HepG2 (cell line): Measurements from ENCODE around the gene PPP1R9B. TPM values are rescaled to one million over a fixed set of nuclear protein-coding genes. Genes with fewer than 3 reads are reported as not detected.
A peak's percentile ranks its signal among the peaks of the same experiment; 100 is the strongest.

Experiments
- HBP1 ChIP-seq: IDR thresholded peaks from 2 replicates; pipeline ENCODE4 v1.6.1; 2016; ENCODE audit warnings: low read depth, control low read depth
- HNF4A ChIP-seq: sonication (generic); formaldehyde crosslinking; IDR thresholded peaks from 2 replicates; pipeline ENCODE4 v1.4.0; 2020; ENCODE audit warnings: missing genetic modification reagents
- HNRNPL ChIP-seq: fragments of 200-400 bp; formaldehyde crosslinking; IDR thresholded peaks from 2 replicates; pipeline ENCODE4 v1.6.1; 2017; ENCODE audit warnings: mild to moderate bottlenecking, low read depth, low read length
- PATZ1 ChIP-seq: sonication (generic); formaldehyde crosslinking; IDR thresholded peaks from 2 replicates; pipeline ENCODE4 v1.4.0; 2020; ENCODE audit warnings: missing genetic modification reagents
- RXRB ChIP-seq: IDR thresholded peaks from 2 replicates; pipeline ENCODE4 v1.6.1; 2016; ENCODE audit warnings: borderline replicate concordance, missing genetic modification reagents, missing compliant biosample characterization
- USF2 ChIP-seq, 2 experiments: sonication (generic) in 1 of 2; formaldehyde crosslinking in 1 of 2; IDR thresholded peaks; 2 replicates each; pipeline versions ENCODE4 v1.5.1 to v1.6.1; 2011 to 2020; ENCODE audit warnings: borderline replicate concordance in 1 of 2, low read depth in 1 of 2, low read length in 1 of 2, mild to moderate bottlenecking in 1 of 2, missing genetic modification reagents in 1 of 2, moderate library complexity in 1 of 2
- ZFP91 ChIP-seq: sonication (generic); formaldehyde crosslinking; IDR thresholded peaks from 2 replicates; pipeline ENCODE4 v1.9.0; 2022; ENCODE audit warnings: missing genetic modification reagents, mild to moderate bottlenecking, borderline replicate concordance
- ZNF44 ChIP-seq: sonication (generic); formaldehyde crosslinking; IDR thresholded peaks from 2 replicates; pipeline ENCODE4 v1.5.1; 2020; ENCODE audit warnings: mild to moderate bottlenecking, missing genetic modification reagents
- polyA plus RNA-seq, 8 experiments: library from polyadenylated mRNA; depleted of rRNA in 3 of 8; stranded (reverse) in 7 of 8; unstranded in 1 of 8; fragments of >200 nt; fragmentation: Illumina TruSeq in 4 of 8; extraction: Trizol in 4 of 8; gene quantifications; 2 replicates each; pipeline versions ENCODE4 v1.2.1 to v1.2.3, GENCODE V29; 2011 to 2016; ENCODE audit warnings: low read depth in 4 of 8, missing spikeins in 1 of 8, mixed read lengths in 1 of 8; ENCODE audit not compliant: insufficient read depth in 1 of 8
- total RNA-seq, 5 experiments: library from RNA; depleted of rRNA; stranded (reverse); fragments of >200 nt; fragmentation: Illumina TruSeq; extraction: Trizol; gene quantifications; 2 replicates each; pipeline ENCODE4 v1.2.3, GENCODE V29; 2016; ENCODE audit warnings: low read depth in 1 of 5

The PPP1R9B gene
- total and polyA plus RNA-seq, 2 of the 13 experiments (the other 11 are each of a cell fraction or from before 2014, with no cell fraction given): 9.4 to 15.8 TPM

GRCh38 chr17:50181144-50181543, 30.7 kb upstream of the PPP1R9B start (continued):
- TF ChIP-seq ZFP91 (CRISPR knock-in tag): 0 out of 2 replicates have a peak, but pooled peaks have one; percentile 11
- no peak for TF ChIP-seq RXRB (CRISPR knock-in tag)
- TF ChIP-seq HNRNPL: peak; percentile 100
- no peak for TF ChIP-seq HNF4A
- no peak for TF ChIP-seq ZNF44 (CRISPR knock-in tag)
- no peak for TF ChIP-seq HBP1
- TF ChIP-seq PATZ1 (CRISPR knock-in tag): peak; percentile 55
- TF ChIP-seq USF2 (IDR thresholded peaks at IDR 0.05; ENCODE audit: low read depth, low read length): peak; percentile 62
- peak; percentile 42; the same call in 1 of the 2 replicates for TF ChIP-seq USF2 (CRISPR knock-in tag; IDR thresholded peaks at IDR 0.05; ENCODE audit: borderline replicate concordance)
